NCI-H510A (cell line): ENCODE results near the gene DALRD3.
"Not testable (repeated sequence)": the region's sequence is repeated elsewhere in the genome, so short reads cannot be mapped to it uniquely, and the experiment has no call there.

Source experiments
- DNase-seq: peaks from one replicate; lab custom pipeline; 2025; lab: John Stamatoyannopoulos, UW

Gene DALRD3

DNA sequence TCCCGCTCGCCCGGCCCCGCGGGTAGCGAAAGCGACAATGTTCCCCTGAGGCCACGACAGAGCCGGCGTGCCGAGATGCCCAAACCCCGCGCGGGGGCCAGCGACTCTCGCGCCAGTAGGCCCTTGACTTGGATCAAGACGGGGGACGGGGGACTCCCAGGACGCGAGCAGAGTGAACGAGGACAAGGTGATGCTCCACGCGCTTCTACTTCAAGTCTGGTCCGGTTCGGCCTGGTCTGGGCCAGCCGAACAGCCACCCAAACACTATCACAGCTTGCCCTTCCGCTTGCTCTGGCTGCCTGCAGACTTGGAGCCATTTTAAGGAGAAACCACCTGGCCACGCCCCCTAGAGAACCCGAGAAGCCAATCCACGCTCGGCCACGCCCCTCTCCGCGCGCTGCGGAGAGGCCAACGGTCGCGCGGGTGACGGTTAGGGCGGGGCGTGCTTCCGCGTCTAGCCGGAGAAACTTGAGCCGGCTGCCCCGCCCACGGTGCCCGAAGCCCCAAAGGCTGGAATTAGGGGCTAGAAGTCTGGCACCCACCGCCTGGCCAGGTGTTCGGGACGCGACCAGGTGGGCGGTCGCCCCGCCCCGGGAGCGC, 2.9 kb upstream of the DALRD3 start:
- DNase-seq = peak; percentile 93

GRCh38 chr3:49020330-49021212, 2.2 kb upstream of the DALRD3 start:
- DNase-seq = no peak

GRCh38 chr3:49019941-49020329, 1.6 kb upstream of the DALRD3 start:
- DNase-seq = no peak

GRCh38 chr3:49018707-49019006, 277 bp upstream of the DALRD3 start:
- DNase-seq = no peak

- no peak for DNase-seq
These were observed 980 bp downstream of the DALRD3 start for GRCh38 chr3:49017229-49017970.

DNA sequence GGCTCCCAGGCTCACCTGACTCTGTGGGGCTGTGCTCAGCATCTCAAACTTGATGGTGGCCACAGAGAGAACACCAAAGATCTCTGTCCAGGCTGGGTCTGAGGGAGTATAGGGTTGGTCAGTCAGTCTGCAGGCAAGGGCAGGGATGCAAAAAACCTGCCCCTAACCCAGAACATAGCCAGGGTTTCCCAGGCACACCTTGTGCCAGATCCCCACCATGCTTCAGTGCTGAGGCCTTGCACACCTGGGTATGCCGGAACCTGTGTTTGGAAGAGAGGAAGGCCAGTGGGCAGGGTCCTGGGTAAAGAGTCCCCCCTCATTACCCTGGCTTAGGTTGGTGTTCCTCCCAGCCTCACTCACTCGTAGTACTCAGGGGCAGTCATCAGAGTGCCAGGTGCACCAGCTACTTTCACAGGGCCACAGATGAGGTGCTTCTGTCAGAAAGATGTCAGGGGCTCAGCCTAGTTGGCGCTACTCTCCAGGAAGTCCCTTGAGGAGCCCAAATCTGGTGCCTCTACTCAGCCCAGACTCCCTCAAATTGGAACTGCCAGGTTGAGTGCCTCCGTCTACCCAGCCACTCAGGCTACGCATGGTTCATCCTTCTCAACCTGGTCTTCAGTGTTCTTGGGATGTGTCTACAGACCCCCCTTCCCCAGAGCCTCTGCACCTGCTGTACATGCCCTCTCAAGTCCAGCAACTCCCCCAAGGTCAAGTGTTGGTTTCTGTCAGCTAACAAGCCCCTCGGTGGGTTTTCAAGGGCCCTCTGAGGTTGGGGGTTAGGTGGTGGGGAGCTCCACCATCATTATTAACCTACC, 1.8 kb downstream of the DALRD3 start:
- DNase-seq = no peak

DNA sequence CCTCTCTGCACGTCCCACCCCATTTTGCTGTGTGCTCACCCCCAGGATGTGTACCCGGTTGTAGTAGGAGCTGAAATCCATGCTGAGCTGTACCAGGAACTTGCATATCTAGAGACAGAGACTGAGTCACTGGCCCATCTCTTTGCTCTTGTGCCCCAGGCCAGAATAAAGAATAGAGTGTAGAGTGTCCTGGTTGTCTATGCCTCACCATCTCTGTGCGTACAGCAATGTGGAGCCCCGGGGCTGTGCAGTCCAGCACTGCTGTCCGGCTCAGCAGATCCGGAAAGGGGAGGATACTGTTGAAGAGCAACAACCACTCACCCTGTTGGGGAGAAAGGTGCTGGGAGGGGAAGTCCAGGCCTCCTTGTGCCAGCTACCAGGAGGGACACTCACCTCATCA, 2.6 kb downstream of the DALRD3 start:
- DNase-seq = no peak

DNA sequence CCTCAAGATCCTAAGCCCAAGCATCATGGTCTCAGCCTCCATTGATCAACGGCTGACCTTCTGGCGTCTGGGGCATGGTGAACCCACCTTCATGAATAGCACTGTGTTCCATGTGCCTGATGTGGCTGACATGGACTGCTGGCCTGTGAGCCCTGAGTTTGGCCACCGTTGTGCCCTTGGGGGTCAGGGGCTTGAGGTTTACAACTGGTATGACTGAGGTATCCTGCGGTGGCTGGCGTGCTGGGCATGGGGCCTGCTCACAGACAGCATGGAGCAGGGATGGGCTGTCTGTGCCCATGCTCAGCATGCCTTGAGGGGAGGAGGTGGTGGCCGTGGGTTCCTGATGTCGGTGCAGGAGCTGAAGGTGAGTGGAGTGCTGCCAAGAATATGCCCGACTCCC, 3.3 kb downstream of the DALRD3 start:
- DNase-seq = no peak

GRCh38 chr3:49013738-49014660, 4.4 kb downstream of the DALRD3 start:
- DNase-seq = no peak

DNA sequence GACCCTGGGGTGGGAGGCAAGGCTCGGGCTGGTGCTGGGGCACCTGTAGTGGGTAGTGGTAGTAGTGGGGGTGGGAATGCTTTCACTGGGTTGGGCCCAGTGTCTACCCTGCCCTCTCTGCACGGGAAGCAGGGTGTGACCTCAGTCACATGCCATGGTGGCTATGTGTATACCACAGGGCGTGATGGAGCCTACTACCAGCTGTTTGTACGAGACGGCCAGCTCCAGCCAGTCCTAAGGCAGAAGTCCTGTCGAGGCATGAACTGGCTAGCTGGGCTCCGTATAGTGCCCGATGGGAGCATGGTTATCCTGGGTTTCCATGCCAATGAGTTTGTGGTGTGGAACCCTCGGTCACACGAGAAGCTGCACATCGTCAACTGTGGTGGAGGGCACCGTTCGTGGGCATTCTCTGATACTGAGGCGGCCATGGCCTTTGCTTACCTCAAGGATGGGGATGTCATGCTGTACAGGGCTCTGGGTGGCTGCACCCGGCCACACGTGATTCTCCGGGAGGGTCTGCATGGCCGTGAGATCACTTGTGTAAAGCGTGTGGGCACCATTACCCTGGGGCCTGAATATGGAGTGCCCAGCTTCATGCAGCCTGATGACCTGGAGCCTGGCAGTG, 5.2 kb downstream of the DALRD3 start:
- DNase-seq = no peak

DNA sequence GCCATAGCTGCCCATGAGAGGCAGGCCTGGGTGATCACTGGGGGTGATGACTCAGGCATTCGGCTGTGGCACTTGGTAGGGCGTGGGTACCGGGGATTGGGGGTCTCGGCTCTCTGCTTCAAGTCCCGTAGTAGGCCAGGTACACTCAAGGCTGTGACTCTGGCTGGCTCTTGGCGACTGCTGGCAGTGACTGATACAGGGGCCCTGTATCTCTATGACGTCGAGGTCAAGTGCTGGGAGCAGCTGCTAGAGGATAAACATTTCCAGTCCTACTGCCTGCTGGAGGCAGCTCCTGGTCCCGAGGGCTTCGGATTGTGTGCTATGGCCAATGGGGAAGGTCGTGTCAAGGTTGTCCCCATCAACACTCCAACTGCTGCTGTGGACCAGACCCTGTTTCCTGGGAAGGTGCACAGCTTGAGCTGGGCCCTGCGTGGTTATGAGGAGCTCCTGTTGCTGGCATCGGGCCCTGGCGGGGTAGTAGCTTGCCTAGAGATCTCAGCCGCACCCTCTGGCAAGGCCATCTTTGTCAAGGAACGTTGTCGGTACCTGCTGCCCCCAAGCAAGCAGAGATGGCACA, 5.9 kb downstream of the DALRD3 start:
- no peak for DNase-seq

DNA sequence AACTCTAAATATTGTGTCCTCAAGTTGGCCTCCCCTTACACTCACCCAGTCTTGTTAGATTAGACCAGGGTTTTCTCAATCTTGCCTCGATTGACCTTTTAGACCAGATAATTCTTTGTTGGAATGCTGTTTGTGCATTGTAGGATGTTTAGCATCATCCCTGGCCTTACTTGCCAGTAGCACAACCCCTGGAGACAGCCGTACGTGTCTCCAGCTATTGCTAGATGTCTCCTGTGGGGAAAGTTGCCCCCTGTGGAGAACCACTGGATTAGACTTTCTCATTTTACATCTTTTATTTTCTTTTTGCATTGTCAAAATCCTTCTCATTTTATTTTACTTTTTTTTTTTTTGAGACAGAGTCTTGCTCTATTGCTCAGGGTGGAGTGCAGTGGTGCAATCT, 9.0 kb downstream of the DALRD3 start:
- DNase-seq = no peak

DNA sequence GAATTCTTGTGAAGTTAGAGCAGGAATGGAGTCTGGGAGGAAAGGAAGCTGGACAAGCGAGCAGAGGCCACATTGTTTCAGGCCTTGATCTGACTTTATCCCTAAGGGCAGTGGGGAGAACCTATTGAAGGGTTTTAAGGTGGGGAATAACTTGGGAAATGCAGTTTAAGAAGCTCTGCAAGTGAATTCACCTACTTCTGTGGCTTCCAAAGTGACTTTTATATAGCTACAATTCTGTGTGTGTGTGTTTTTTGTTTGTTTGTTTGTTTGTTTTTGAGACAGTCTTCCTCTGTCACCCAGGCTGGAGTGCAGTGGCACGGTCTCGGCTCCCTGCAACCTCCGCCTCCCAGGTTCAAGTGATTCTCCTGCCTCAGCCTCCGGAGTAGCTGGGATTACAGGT, 9.8 kb downstream of the DALRD3 start:
- DNase-seq = not testable (repeated sequence)

DNA sequence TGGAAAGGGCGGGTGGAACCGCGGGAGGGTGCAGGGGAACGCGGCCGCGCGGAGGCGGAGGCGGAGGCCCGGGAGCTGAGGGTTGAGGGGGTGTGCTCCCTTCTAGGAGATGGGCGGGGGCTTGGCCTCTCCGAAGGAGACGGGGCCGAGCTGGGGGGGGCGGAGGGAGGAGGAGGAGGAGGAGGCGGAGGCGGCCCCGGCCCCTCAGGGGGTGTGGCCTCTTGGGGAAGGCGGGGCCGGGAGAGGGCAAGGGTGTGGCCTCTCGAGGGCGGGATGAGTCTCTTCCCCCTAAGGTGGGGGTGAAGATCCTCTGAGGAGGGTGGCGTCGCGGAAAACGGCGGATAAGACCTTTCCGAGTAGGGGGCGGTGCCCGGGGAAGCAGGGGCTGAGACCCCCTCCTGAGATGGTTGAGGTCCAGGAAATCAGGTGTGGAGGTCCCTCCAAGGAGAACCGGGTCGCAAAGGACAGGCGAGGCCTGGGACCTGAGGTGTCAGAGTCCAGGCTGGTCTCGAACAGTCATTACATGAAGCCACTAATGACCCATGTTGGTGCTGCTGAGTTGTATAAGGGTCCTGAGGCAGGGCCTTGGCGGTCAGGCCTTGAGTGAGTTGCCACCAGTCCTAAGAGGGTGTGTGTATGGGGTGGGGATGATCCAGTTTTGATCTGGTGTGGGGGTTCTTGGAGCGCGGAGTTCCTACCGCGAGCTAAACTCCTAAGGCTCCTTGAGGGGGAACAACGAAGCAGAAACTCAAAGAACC, 10.4 kb downstream of the DALRD3 start:
- peak; percentile 56 for DNase-seq

- peak; percentile 87 for DNase-seq
These were observed 11.2 kb downstream of the DALRD3 start, which contains the start of gene WDR6 for GRCh38 chr3:49007068-49007770. Gene WDR6 (plus strand): TSS chr3:49007391. CDS start chr3:49007432, 41 bp downstream.

GRCh38 chr3:49006408-49007067, 11.8 kb downstream of the DALRD3 start:
- no peak for DNase-seq

DNA sequence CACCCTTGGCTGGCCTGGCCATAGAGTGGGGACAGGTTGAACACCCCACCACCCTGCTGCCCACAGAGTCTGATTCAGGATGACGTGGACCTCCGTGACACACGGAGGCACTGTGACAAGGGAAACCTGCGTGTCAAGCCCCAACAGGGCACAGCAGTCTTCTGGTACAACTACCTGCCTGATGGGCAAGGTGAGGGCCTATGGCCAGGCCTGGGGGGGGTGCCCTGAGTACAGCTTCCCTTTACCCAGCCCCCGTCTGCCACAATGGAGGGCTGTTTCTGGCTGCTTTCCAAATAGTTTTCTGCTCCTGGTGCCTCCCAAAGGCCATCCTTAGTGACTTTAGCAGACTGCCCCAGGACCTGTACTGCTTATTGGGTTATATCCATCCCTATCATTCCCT, 12.4 kb downstream of the DALRD3 start:
- DNase-seq = no peak

GRCh38 chr3:49005303-49005680, 13.1 kb downstream of the DALRD3 start:
- no peak for DNase-seq
